A549 treated with dexamethasone at 1 μM for 4 hours (cell line): ENCODE measurements around the gene DYNLT1. TPM values are rescaled to one million over a fixed set of nuclear protein-coding genes. Genes with fewer than 3 reads are reported as not detected.

Source experiments
- total RNA-seq: library from RNA; stranded (reverse); fragments of 200-300 nt; extraction: Qiagen RNA extraction; gene quantifications from 5 replicates; pipeline ENCODE4 v1.2.3, GENCODE V29; 2022

DYNLT1 gene
- total RNA-seq: 90.5 to 139 TPM (median 95.9 TPM) in 5 replicates

DNA sequence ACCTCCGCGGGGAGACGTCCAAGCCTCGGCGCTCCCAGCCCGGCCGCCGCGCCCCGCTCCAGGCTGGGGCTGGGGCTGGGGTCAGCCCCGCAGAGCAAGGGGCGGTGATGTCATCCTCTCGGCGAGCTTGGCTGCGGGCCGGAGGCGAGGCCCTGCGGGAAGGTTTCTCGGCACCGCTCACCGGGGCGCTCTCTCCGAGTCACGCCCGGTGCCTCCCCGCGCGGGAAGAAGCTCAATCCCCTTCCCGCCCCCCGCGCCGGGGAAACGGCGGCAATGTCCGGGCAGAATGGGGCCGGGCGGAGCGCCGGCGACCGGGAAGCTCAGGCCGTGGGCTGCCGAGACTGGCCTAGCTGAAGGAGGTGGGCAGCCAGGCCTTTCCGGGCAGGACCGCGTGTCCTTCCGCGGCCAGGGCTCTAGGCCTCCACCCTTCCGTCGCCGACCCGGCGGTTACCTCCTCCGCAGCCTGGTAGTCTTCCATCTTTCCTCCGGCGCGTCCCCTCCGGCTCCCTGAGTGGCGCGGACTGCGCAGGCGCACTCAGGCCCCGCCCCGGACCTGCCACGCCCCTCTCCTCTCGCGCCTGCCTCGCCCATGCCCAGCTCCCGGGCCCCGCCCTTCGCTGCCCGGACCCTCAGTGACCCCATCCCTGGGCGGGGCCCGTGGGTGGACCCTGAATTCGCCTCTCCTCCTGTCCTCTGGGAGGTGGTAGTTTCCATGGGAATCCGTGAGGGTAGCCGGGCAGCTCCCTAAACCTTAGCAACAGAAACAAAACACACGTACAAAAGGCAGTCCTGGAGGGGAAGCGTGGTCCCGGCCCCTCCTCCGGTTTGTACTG is at the start of gene DYNLT1:
TSS of gene DYNLT1 (minus strand) at position 513 of the 833 bp plus-strand sequence. CDS start at position 478, 35 bp downstream.

DNA sequence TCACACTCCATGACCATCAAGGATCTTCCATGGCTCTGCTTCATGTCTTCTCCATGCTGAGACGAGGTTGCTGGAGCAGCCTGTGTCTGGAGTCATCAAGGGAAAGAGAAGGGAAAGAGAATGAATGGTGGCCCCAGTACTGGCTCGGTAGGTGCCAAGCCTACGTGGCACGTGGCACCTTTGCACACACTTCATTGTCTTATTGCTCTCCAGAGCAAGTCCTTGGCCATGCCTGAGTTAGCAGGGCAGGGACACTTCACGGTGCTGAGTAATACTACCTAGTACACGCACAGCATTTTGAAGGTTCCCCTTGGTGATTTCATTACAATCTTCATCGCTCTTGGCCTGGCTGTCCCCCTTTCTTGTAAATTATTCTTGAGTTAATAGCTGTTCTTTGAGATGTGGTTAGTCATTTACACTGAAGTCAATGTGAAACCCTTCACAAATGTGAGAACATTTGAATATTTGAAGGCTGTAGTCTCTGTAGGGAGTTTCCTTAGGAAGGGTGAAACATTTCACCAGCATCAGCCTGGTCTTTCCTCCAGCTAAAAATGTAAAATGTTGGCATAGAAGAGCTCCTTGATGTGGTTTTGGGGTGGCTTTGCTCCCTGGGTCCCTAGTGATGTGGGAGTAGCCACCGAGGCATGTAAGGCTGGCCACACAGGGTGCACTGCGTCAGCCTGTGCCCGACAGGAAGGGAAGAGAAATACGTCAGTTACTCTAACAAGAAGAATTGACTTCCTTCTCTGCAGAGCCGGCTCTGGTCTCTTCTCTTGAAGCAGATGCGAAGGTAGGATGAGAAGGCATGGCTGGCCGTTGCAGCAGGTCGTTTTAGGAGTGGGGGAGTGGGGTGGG is 5.0 kb upstream of the DYNLT1 start, which contains the start of gene SYTL3:
TSS of gene SYTL3 (plus strand) at position 766 of the 855 bp plus-strand sequence. CDS start 13,215 bp downstream, outside the sequence.

Other genes starting within 250 kb of the DYNLT1 start
- gene TMEM181, start 84.7 kb downstream of the DYNLT1 start, total RNA-seq: 11.7 to 16.0 TPM (median 15.5 TPM) in 5 replicates
- 1.5 to 1.8 TPM (median 1.7 TPM) in 5 replicates for gene SYTL3, start 5.3 kb upstream of the DYNLT1 start, total RNA-seq
- gene EZR, start 174.6 kb upstream of the DYNLT1 start, total RNA-seq: 454 to 533 TPM (median 502 TPM) in 5 replicates